ENCODE results near the gene RMND5B.

Gene RMND5B

GRCh38 chr5:178143901-178144300 is 13.1 kb downstream of the RMND5B start:
- TF ChIP-seq TAF1 (IDR thresholded peaks at IDR 0.05; ENCODE audit: borderline replicate concordance, insufficient read depth, low read length) (no peak), SIN3A (IDR thresholded peaks at IDR 0.05; ENCODE audit: borderline replicate concordance, insufficient read depth, low read length) (no peak), REST (IDR thresholded peaks at IDR 0.05; ENCODE audit: insufficient read depth in 1 of 2, low read depth in 2 of 2, low read length in 2 of 2) (no peak), POLR2AphosphoS5 (IDR thresholded peaks at IDR 0.05; ENCODE audit: low read depth, low read length) (no peak), FOXP2 (optimal IDR thresholded peaks at IDR 0.05; ENCODE audit: borderline replicate concordance, extremely low read depth, extremely low read length, insufficient read depth) (no peak)

- TF ChIP-seq TAF1 (IDR thresholded peaks at IDR 0.05; ENCODE audit: borderline replicate concordance, insufficient read depth, low read length): no peak
- no peak for TF ChIP-seq SIN3A (IDR thresholded peaks at IDR 0.05; ENCODE audit: borderline replicate concordance, insufficient read depth, low read length)
- TF ChIP-seq POLR2AphosphoS5 (IDR thresholded peaks at IDR 0.05; ENCODE audit: low read depth, low read length): no peak; the same call in 1 of the 2 replicates
- no peak for TF ChIP-seq FOXP2 (optimal IDR thresholded peaks at IDR 0.05; ENCODE audit: borderline replicate concordance, extremely low read depth, extremely low read length, insufficient read depth)
- no peak for TF ChIP-seq REST (IDR thresholded peaks at IDR 0.05; ENCODE audit: insufficient read depth in 1 of 2, low read depth in 2 of 2, low read length in 2 of 2)
Observed at GRCh38 chr5:178145965-178146820, 15.4 kb downstream of the RMND5B start.

- TF ChIP-seq SIN3A (IDR thresholded peaks at IDR 0.05; ENCODE audit: borderline replicate concordance, insufficient read depth, low read length): no peak
- no peak for TF ChIP-seq REST (IDR thresholded peaks at IDR 0.05; ENCODE audit: insufficient read depth in 1 of 2, low read depth in 2 of 2, low read length in 2 of 2)
Observed at GRCh38 chr5:178147406-178147805, 16.6 kb downstream of the RMND5B start.

GRCh38 chr5:178149199-178149932 is 18.6 kb downstream of the RMND5B start:
- TF ChIP-seq SIN3A (IDR thresholded peaks at IDR 0.05; ENCODE audit: borderline replicate concordance, insufficient read depth, low read length) (no peak), REST (IDR thresholded peaks at IDR 0.05; ENCODE audit: insufficient read depth in 1 of 2, low read depth in 2 of 2, low read length in 2 of 2) (no peak), FOXP2 (optimal IDR thresholded peaks at IDR 0.05; ENCODE audit: borderline replicate concordance, extremely low read depth, extremely low read length, insufficient read depth) (no peak), POLR2AphosphoS5 (IDR thresholded peaks at IDR 0.05; ENCODE audit: low read depth, low read length) (no peak; the same call in 1 of the 2 replicates), TAF1 (IDR thresholded peaks at IDR 0.05; ENCODE audit: borderline replicate concordance, insufficient read depth, low read length) (no peak)
